C4-2B (cell line): ENCODE measurements around the gene OSBPL10.

Experiments
- H3K27ac ChIP-seq: fragments of 450-650 bp; 2 replicates; pipeline ENCODE4 v1.5.1; 2017
- ZFX ChIP-seq: fragments of 450-650 bp; IDR thresholded peaks from 2 replicates; pipeline ENCODE4 v1.6.1; 2017
- TF ChIP-seq, protein P1 (sequence below): fragments of 450-650 bp; conservative IDR thresholded peaks from 2 replicates; pipeline ENCODE4 v1.5.1; 2017; ENCODE audit warnings: mild to moderate bottlenecking

OSBPL10 gene

GRCh38 chr3:31654998-31655397, 326.1 kb downstream of the OSBPL10 start:
- H3K27ac ChIP-seq: no peak overlapping the region
- TF ChIP-seq, protein P1, sequence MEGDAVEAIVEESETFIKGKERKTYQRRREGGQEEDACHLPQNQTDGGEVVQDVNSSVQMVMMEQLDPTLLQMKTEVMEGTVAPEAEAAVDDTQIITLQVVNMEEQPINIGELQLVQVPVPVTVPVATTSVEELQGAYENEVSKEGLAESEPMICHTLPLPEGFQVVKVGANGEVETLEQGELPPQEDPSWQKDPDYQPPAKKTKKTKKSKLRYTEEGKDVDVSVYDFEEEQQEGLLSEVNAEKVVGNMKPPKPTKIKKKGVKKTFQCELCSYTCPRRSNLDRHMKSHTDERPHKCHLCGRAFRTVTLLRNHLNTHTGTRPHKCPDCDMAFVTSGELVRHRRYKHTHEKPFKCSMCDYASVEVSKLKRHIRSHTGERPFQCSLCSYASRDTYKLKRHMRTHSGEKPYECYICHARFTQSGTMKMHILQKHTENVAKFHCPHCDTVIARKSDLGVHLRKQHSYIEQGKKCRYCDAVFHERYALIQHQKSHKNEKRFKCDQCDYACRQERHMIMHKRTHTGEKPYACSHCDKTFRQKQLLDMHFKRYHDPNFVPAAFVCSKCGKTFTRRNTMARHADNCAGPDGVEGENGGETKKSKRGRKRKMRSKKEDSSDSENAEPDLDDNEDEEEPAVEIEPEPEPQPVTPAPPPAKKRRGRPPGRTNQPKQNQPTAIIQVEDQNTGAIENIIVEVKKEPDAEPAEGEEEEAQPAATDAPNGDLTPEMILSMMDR: no peak
- no peak for TF ChIP-seq ZFX

DNA sequence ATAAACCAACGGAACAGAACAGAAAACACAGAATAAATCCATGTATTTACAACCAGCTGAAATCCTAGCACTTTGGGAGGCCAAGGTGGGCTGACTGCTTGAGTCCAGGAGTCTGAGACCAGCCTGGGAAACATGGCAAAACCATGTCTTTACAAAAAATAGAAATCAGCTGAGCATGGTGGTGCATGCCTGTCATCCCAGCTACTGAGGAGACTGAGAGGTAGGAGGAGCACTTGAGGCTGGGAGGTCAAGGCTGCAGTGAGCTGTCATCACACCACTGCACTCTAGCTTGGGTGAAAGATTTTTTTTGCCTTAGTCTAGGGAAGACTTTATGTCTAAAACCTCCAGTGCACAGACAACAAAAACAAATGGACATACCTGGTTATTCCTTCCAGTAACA, 327.6 kb downstream of the OSBPL10 start:
- TF ChIP-seq ZFX: no peak
- TF ChIP-seq, protein P1: no peak
- H3K27ac ChIP-seq: no peak overlapping the region

DNA sequence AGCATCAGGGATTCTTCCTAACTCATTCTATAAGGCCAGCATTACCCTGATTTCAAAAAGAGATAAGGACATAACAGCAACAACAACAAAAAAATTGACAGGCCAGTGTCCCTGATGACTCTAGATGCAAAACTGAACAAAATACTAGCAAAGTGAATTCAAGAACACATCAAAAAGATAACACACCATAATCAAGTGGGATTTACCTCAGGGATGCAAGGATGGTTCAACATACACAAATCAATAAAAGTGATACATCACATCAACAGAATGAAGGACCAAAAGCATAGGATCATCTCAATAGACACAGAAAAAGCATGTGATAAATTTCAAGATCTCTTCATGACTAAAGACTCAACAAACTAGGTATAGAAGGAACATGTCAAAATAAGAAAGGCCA, 328.8 kb downstream of the OSBPL10 start:
- TF ChIP-seq ZFX: no peak
- TF ChIP-seq, protein P1: no peak

DNA sequence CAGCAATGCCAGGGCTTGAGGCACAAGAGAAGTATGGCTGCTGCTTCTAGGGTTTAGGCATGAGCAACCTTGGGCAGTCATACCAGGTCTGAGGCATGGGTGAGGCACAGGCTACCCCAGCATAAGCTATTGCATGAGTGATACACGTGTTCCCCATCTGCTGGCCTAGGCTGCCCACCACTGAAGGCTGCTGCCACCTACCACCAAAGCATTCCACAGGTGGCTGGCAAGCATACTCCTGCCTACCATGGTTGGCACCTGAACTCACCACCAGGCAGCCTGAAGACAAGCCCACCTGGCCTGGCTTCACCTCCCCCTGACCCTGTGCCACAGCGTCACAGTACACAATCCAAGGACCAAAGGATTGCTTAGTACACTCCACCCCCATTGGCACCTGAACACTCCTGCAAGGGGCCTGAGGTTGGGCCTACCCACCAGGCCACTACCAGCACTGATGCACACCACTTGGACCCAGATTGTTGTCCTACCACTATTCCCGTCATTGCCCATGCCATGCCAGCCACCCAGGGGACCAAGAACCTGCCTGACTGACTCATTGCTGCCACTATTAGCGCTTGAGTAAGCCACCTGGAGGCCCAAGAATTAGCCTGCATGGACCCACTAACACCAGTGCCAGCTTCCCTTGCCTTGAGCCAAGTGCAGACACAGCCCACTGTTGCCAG, 332.6 kb downstream of the OSBPL10 start:
- H3K27ac ChIP-seq: no peak overlapping the region
- no peak for TF ChIP-seq ZFX
- TF ChIP-seq, protein P1: no peak

More for the DNA sequence above, 328.8 kb downstream of the OSBPL10 start:
- no peak overlapping the region for H3K27ac ChIP-seq

DNA sequence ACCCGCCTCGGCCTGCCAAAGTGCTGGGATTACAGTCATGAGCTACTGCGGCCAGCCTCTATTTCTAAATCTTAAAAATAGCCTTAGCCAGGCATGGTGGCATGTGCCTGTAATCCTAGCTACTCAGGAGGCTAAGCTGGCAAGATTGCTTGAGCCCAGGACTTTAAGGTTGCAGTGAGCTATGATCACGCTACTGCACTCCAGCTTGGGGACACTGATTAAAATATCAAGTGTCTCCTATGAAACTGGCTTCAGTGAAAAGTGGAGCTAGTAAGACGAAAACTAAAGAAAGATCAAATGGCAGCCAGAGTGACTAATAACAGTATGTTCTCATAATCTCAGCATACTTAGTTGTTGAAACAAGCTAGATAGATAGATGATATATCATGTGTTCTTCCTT, 335.8 kb downstream of the OSBPL10 start:
- no peak for TF ChIP-seq ZFX
- TF ChIP-seq, protein P1: no peak
- H3K27ac ChIP-seq: no peak overlapping the region

- no peak overlapping the region for H3K27ac ChIP-seq
Observed at GRCh38 chr3:31639828-31640227, 341.2 kb downstream of the OSBPL10 start.

More at GRCh38 chr3:31639828-31640227, 341.2 kb downstream of the OSBPL10 start:
- TF ChIP-seq, protein P1: peak; percentile 8; the same call in 1 of the 2 replicates
- no peak for TF ChIP-seq ZFX
